ENCODE measurements around the gene RABGAP1.

Gene RABGAP1

DNA sequence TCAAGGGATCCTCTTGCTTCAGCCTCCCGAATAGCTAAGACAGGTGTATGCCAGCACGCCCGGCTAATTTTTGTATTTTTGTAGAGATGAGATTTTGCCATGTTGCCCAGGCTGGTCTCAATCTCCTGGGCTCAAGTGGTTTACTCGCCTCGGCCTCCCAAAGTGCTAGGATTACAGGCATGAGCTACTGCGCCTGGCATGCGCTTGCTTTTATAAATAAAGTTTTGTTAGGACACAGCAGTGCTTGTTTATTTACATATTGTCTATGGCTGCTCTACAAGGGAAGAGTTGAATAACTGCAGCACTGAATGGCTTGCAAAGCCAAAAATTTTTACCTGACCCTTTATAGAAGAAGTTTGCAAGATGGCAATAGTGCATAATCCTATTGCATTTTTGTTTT, 120.4 kb downstream of the RABGAP1 start:
- TF ChIP-seq FOXK2 (IDR thresholded peaks at IDR 0.05) (no peak), ELF4 (IDR thresholded peaks at IDR 0.05) (no peak), SUZ12 (IDR thresholded peaks at IDR 0.05) (no peak), FOXA1 (IDR thresholded peaks at IDR 0.05) (no peak), L3MBTL2 (conservative IDR thresholded peaks at IDR 0.05) (no peak), LEF1 (IDR thresholded peaks at IDR 0.05; ENCODE audit: borderline replicate concordance) (no peak), PKNOX1 (IDR thresholded peaks at IDR 0.05) (no peak), CTBP1 (IDR thresholded peaks at IDR 0.05; ENCODE audit: borderline replicate concordance) (no peak), ZNF384 (IDR thresholded peaks at IDR 0.05) (no peak), NFRKB (IDR thresholded peaks at IDR 0.05) (no peak), HDGF (IDR thresholded peaks at IDR 0.05; ENCODE audit: borderline replicate concordance) (no peak), ARNT (IDR thresholded peaks at IDR 0.05) (no peak), FOXM1 (IDR thresholded peaks at IDR 0.05; ENCODE audit: borderline replicate concordance) (no peak), SP1 (IDR thresholded peaks at IDR 0.05) (no peak), TARDBP (IDR thresholded peaks at IDR 0.05) (no peak)
- CTCF ChIA-PET = no interaction called here
- no peak for DNase-seq (ENCODE audit: extremely low spot score)
- POLR2A ChIA-PET = no interaction called here

- CTCF ChIA-PET = no interaction called here
- DNase-seq (ENCODE audit: extremely low spot score) = no peak
- no peak for TF ChIP-seq ELF4 (IDR thresholded peaks at IDR 0.05)
- no peak for TF ChIP-seq HDGF (IDR thresholded peaks at IDR 0.05; ENCODE audit: borderline replicate concordance)
- TF ChIP-seq TARDBP (IDR thresholded peaks at IDR 0.05) = no peak
- no peak for TF ChIP-seq CTBP1 (IDR thresholded peaks at IDR 0.05; ENCODE audit: borderline replicate concordance)
- TF ChIP-seq BHLHE40 (IDR thresholded peaks at IDR 0.05; ENCODE audit: borderline replicate concordance) = no peak
- TF ChIP-seq SP1 (IDR thresholded peaks at IDR 0.05) = no peak
- TF ChIP-seq PKNOX1 (IDR thresholded peaks at IDR 0.05) = no peak
- TF ChIP-seq FOXK2 (IDR thresholded peaks at IDR 0.05) = no peak
- no peak for TF ChIP-seq ARNT (IDR thresholded peaks at IDR 0.05)
- POLR2A ChIA-PET = no interaction called here
These were observed 121.7 kb downstream of the RABGAP1 start for GRCh38 chr9:123062351-123063176.

- DNase-seq (ENCODE audit: extremely low spot score) = no peak
- TF ChIP-seq ARNT (IDR thresholded peaks at IDR 0.05) (no peak), FOXM1 (IDR thresholded peaks at IDR 0.05; ENCODE audit: borderline replicate concordance) (no peak), HDGF (IDR thresholded peaks at IDR 0.05; ENCODE audit: borderline replicate concordance) (no peak), BHLHE40 (IDR thresholded peaks at IDR 0.05; ENCODE audit: borderline replicate concordance) (no peak)
- ChIA-PET CTCF (no interaction called here), POLR2A (no interaction called here)
These were observed 122.4 kb downstream of the RABGAP1 start for GRCh38 chr9:123063177-123063598.

DNA sequence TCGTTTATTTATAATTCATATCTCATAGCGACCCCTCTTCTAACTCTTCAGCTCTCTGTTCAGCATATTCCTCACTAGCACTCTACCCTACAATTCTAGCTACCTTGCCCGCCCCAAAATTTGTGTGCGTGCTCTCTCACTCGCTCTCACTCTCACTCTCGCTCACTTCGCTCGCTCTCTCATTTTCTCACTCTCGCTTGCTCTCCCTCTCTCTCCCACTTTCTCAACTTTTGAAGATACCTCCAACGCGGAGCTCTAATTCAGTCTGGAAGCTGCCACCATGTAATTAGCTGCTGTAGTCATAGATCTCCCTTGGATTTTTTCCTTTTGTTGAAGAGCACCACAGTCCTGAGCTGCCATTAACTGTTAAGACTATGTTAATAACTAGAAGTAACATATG, 123.1 kb downstream of the RABGAP1 start:
- TF ChIP-seq ELF4 (IDR thresholded peaks at IDR 0.05) (no peak), BHLHE40 (IDR thresholded peaks at IDR 0.05; ENCODE audit: borderline replicate concordance) (no peak), PKNOX1 (IDR thresholded peaks at IDR 0.05) (no peak), TARDBP (IDR thresholded peaks at IDR 0.05) (no peak), FOXA1 (IDR thresholded peaks at IDR 0.05) (no peak), SUZ12 (IDR thresholded peaks at IDR 0.05) (no peak), FOXK2 (IDR thresholded peaks at IDR 0.05) (no peak), FOXM1 (IDR thresholded peaks at IDR 0.05; ENCODE audit: borderline replicate concordance) (no peak), LEF1 (IDR thresholded peaks at IDR 0.05; ENCODE audit: borderline replicate concordance) (no peak), ARNT (IDR thresholded peaks at IDR 0.05) (no peak), HDGF (IDR thresholded peaks at IDR 0.05; ENCODE audit: borderline replicate concordance) (no peak), CTBP1 (IDR thresholded peaks at IDR 0.05; ENCODE audit: borderline replicate concordance) (no peak)
- ChIA-PET CTCF (no interaction called here), POLR2A (no interaction called here)
- DNase-seq (ENCODE audit: extremely low spot score) = no peak

DNA sequence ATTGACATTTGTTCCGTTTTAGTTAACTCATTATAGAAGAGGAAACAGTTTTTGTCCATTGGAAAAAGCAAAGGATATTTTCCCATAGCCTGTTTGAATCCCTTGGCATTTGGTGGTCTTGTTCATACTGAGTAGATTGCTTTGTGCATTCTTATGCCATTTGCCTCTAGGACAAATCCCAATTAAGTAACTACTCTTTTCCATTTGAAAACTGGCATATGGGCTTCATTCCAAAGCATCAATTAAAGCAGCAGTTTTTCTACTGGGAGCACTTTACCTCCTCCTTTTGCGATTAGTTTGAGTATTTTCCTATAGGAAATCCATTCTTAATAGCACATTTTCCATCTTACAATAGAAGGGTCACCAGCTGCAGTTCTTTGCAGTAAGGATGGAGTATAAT, 123.9 kb downstream of the RABGAP1 start:
- CTCF ChIA-PET = no interaction called here
- POLR2A ChIA-PET = no interaction called here
- no peak for DNase-seq (ENCODE audit: extremely low spot score)
- TF ChIP-seq ZNF384 (IDR thresholded peaks at IDR 0.05) (no peak), NFRKB (IDR thresholded peaks at IDR 0.05) (no peak), SUZ12 (IDR thresholded peaks at IDR 0.05) (no peak)

DNA sequence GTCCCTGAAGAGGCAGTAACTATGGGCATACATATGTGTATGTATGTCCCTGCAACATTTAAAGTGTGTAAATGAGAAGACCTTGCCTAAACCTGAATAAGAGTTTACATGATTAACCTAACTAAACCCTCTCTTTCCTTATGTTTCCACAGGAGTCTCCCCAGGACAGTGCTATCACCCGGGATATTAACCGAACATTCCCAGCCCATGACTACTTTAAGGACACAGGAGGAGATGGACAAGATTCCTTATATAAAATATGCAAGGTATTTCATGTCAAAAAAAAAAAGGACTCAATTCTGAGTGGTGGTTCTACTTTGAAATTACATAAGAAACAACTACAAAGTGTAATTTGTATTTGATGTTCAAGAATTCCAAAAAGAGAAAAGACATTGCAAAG, 124.4 kb downstream of the RABGAP1 start:
- ChIA-PET POLR2A (no interaction called here), CTCF (no interaction called here)
- TF ChIP-seq HDGF (IDR thresholded peaks at IDR 0.05; ENCODE audit: borderline replicate concordance) = no peak
- TF ChIP-seq NFRKB (IDR thresholded peaks at IDR 0.05) = no peak
- no peak for TF ChIP-seq ELF4 (IDR thresholded peaks at IDR 0.05)
- no peak for TF ChIP-seq FOXK2 (IDR thresholded peaks at IDR 0.05)
- TF ChIP-seq ZNF384 (IDR thresholded peaks at IDR 0.05) = no peak
- no peak for TF ChIP-seq BHLHE40 (IDR thresholded peaks at IDR 0.05; ENCODE audit: borderline replicate concordance)
- TF ChIP-seq FOXA1 (IDR thresholded peaks at IDR 0.05) = no peak
- TF ChIP-seq LEF1 (IDR thresholded peaks at IDR 0.05; ENCODE audit: borderline replicate concordance) = no peak
- TF ChIP-seq SUZ12 (IDR thresholded peaks at IDR 0.05) = no peak
- no peak for TF ChIP-seq CTBP1 (IDR thresholded peaks at IDR 0.05; ENCODE audit: borderline replicate concordance)
- no peak for TF ChIP-seq FOXM1 (IDR thresholded peaks at IDR 0.05; ENCODE audit: borderline replicate concordance)
- no peak for TF ChIP-seq SP1 (IDR thresholded peaks at IDR 0.05)
- no peak for TF ChIP-seq TARDBP (IDR thresholded peaks at IDR 0.05)
- DNase-seq (ENCODE audit: extremely low spot score) = no peak
